GM18870 (cell line): ENCODE results near the gene SLC8A3.

ENCODE experiments used
- ATAC-seq: cut with Tn5 transposase; IDR thresholded peaks from one replicate; pipeline ENCODE4 v1.9.1; 2021; ENCODE audit warnings: moderate library complexity; ENCODE audit not compliant: unreplicated experiment

The SLC8A3 gene

DNA sequence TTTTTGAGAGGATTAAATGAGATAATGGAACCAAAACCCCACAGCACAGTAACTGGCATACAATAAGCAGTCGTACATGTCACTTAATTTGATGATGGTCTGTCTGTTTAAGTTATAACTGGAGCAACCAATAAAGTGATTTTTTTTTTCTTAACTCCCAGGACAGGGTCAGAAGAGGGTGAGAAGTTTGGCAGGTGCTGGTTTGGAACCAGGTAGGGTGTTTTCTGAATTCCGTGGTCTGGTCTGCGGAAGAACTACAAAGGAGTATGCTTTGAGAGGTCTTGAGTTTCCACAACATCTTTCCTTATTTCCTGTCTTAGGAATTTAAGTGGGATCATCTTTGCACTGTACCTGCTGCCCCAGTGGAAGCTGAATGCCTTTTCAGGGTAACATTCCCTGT lies 111.7 kb downstream of the SLC8A3 start:
- ATAC-seq: no peak

DNA sequence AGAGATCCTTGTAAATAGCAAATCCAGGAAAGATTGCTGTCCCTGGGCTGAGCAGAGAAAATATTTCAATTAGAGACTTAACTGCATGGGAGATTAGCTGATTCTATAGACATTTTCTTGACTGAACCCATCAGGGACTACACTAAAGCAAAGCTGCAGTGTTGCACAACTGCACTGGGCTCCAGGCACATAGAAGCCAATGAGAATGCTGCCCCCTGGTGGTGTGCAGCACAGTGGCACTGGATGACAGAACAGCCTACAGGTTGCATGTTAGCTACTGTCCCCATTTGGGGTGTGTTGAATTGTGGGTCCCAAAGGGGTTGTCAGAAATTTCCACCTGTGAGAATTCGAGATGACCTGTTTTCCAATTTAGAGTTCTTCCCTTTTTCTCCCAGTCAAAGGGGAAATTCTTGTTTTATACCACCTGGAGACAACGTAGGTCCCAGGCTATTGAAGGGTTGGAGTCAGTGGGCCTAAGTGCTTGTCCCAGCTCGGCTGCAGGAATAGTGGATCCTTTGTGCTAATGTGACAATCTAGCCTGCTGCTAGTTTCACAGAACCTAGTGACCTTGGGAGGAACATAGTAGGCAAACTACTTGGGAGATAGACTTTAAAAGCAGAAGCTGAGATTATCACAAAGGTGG lies 114.7 kb downstream of the SLC8A3 start:
- ATAC-seq: no peak

DNA sequence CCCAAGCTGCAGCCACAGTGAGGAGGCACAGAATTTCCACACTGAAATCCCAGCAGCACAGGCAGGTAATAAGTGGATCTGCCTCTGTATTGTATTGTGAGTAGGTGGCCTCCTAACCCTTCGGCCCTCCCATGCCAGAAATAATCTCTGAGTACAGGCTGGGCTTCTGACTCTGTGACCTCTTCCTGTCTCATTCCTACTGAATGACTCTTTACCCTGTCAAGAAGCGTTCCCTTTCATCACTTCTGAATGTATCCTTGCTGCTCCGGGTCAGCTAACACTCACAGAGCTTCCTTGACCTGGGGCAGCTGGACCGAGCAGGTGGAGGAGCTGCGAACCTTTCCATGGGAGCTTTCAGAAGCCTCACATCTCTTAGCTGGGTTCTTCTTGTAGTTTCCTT lies 119.6 kb downstream of the SLC8A3 start:
- ATAC-seq: no peak

DNA sequence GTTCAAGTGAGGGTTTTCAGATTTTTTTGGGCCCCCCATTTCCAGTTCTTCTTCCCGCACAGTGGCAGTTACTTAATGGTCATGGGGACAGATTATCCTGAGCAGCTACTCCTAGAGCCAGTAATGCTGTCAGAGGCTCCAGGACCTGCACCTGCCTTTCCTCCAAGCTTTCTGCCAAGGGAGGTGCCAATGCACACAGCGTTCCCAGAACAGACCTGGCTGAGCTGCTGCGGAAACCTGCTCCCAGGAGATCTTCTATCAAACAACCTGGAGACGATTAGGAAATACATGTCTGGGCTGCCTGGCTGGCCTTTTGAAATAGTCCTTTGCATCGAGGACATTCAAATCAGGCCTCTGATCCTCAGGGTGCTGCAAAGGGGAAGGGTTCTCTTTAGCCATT lies 120.9 kb downstream of the SLC8A3 start:
- ATAC-seq: no peak

DNA sequence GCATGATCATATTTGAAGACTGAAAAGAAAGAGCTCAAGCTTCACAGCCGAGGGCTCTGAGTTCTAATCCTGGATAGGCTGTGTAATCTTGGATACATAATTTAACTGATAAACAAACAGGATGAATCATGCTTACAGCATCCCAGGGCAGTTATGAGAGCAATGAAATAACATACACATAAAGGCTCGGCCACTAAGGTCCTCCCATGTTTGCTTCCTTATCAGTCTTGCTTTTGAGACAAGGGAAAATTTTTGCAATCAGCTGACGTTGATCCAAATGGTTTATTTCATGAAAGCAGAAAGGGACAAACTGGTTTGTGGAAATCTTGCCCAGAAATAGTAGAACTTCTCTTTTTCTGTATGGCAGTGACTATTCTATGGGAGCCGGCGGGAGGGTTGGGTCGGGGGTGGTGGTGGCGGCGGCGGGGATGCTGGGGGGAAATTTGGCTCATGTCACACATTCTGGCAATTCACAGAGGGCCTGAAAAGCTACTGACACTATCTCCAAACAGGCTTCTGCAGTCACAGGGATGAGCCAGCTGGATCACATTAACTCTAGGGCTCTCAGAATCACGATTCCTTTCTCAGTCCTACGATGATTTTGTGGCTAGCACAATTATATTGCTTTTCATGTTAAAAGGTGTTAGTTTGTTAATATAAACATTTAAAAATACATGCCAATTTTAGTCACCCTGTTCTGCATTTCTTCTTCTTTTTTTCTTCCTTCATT lies 124.5 kb downstream of the SLC8A3 start:
- no peak for ATAC-seq

DNA sequence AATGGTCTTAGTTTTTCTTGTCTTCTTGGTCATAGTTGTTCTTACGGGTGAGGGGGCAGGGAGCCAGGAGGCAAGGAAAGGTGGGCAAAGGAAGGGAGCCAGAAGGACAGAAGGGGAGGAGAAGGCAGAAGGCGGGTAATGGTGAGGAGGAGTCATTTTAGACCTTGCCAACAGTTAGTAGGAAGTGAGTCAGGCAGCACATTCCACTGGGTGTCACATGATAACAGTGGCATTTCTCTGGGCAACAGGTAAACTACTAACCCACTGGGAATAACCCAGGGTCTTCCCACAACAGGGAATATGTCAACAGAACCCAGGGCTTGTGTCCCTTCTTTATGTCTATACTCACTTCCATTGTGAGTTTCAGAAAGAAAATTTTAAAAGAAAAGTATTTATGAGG lies 127.6 kb downstream of the SLC8A3 start:
- ATAC-seq: no peak

DNA sequence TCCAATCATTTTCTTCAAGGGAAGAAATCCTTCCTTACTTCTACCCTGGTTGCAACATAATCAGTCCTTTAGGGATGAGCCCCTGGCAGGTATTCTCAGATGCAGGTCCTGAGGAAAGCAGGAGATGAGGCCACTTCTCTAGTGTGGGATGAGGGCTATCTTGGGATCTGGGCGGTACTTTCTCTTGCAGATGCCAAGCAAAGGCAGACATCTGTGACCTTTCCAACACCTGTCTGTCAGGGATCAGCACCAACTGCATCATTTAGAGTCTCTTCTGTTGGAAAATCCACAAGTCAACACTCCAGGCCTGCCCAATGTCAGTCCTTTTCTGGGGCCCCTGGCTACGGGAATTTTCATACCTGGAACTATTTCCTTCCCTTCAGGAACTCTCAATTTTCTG lies 129.2 kb downstream of the SLC8A3 start:
- no peak for ATAC-seq

DNA sequence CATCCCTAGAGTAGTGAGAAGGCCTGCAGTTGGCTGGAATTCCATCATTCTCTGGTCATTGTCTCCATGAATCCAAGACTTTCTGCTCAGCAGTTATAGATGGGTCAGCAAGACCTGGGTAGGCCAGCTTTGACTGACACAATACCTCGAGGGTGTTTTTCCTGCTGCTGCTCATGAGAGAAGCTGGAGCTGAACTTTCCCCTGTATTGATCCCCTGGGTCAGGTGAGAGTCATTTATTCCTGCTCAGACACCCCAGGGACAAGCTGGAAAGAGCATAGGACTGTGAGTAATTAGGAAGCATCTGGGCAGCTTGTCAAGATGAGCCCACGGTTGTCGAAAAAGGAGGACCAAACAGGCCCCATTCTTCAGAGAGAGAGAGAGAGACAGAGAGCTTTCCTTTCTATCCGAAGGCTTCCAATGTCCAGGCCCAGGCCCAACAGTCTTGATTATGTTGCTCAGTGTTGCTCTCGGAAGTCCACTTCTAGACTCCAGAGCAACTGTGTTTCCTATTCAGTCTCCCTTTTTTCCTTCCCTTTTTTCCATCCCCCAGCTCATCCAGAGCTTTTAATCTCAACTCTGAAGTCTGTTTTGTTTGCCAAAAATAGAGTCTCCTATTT lies 131.1 kb downstream of the SLC8A3 start:
- no peak for ATAC-seq

DNA sequence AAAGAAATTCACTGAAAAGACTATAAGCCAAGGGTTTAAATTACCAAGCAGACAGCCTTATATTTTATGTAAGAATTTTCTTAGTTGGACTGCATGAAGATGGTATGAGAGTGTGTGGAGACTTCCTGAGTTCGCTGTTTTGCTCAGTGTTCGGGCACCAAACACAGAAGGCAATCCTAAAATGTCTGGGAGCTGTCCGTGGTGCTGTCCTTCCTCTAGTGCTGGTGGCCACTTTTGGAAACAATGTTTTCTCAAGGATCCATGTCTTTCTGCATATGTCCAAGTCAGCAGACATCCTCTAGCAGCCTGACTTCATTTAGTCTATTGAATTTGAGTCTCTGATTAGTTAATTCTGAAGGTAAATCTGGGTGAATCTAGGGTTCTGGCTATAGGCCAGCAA lies 135.8 kb downstream of the SLC8A3 start:
- no peak for ATAC-seq

DNA sequence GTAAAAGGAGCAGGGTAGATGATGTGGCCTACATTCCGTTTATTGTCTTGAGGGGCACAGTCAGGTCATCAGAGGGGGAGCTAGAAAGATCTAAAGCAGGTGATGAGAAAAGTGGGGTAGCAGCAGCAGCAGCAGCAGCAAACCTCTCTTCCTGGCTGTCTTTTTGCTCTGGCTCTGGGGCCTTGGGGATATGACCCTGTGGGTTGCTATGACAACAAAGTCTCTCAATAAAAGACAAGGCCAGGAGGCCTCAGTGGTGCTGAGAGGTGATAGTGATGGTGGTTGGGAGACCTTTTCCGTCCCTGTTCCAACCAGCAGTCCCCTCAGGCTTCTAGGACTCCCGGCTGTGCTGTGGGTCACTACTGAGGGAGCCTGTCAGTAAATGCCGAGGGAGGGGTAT lies 138.6 kb downstream of the SLC8A3 start:
- ATAC-seq: no peak

DNA sequence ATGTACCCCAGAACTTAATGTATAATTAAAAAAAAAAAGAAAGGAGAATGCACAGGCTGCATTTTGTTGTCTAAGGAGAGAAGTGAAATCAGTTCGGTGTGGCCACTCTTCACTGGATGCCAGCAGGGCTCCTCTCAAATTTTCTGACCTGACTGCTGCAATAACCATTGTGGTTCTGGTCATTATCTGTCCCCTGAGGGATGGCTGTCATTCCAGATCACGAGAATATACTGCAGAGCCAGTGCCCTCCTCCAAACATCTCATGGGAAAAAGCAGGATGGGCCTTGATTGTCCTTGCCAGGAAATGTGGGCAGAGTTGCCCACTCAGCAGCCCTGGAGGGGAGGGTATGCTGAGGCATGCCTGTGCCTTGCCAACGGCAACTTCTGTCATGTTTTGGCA lies 139.1 kb downstream of the SLC8A3 start:
- no peak for ATAC-seq

DNA sequence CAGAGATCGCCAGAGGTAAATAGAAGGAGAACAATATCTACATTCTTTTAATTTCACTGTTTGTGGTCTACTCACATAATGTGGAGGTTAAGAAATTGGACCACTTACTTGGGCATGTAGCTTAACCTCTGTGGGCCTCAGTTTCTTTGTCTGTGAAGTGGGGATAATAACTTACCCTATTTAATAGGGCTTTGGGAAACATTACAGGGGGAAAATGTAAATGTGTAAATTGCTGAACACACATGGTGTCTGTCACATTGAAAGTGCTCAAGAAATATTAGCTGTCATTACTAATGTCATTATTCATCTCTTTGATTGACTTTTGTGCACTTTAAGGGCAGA lies 140.5 kb downstream of the SLC8A3 start:
- ATAC-seq: no peak

DNA sequence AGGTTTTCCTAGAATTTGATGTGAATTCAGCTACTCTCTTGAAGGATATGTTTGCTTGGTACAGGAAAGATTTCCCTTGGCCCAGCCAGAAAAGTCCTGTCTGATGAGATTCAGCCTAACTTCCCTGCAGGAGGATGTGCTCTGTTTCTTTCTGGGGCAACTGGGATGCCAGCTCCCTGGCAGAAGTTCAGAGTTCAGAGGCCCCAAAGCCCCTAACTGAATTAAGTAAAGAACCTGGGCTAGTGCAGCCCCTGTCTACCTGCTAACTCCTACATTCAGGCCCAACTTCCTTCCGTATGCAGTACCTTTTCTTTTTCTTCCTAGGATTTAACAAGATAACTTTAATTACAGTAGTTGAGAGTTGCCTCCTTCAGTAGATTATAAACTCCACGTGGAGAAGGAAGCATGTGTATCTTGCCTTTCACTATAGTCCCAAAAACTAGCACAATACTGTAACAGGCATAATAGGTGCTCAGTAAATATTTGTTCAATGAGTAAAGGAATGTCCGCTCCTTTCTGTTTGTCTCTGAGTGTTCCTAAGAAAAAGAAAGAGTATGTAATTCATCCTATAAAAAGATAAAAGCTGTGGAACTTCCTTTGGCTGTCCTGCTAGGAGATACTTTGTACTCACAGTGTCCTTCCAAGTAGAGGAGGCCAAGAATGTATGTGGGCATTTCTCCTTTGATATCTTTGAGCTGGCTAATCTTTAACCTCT lies 141.0 kb downstream of the SLC8A3 start:
- no peak for ATAC-seq

DNA sequence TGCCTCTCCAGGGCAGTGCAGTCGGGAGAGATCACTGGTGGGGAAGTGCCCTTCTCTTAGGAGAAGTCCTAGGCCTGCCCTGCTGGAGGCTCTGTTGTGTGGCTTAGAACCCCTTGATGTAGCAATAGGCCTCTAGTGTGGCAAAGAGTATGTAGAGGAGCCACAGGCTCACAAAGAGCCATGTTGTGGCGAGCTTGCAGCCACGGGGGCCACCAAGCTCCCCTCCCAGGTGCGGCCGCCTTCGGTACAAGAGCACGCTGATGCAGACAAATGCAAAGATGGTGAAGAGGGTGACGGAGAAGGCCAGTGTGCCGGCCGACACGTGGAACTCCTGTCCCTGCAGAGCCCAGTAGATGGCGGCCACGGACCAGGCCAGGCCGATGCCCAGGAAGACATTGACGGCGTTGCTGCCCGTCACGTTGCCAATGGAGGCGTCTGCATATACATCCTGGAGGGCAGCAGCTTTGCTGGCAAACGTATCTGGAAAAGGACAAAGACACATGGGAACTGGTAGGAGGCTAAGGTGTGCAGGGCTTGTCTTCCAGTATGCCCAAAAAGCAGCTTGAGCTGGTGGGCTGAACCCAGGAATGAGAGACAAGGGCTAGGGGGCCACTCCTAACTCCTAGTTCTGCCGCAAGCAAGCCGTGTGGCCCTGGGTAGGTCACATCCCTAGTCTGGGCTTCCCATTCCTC lies 142.8 kb downstream of the SLC8A3 start:
- no peak for ATAC-seq

DNA sequence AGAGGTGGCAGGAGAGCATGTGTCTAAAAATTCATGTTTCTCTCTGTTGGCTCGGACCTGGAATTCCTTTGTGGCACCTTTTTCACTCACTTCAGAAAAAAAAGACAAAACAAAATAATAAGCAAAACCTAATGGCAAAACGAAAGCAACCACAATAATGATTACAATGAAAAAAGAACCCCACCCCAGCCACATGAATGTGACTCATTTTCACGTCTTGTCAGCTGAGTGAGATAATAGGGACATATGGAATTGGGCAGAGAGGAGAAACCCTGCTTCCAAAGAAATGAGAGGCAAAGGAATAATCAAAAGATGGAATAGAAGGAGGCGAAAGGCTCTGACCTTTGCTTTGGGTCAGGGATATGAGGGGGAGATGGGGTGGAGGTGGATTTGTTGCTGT lies 143.4 kb downstream of the SLC8A3 start:
- no peak for ATAC-seq

DNA sequence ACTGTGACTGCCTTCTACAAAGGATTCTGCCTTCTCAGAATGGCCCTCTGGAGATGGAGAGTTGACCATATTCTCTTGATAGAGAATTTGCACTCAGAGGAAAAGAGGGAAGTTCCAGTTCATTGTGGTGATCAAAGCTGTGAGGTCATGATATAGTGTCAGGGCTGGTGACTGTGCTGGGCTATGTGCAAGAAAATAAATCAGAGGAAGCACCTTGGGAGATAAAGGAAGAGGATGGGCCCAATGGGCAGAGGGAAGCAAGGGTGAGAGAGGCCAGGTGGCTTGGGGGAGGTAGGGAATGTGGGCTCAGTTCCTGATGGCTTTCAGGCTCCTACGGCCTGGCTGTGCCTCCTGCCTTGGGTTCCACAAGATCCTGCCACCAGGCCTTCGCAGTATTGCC lies 145.8 kb downstream of the SLC8A3 start:
- ATAC-seq: no peak

DNA sequence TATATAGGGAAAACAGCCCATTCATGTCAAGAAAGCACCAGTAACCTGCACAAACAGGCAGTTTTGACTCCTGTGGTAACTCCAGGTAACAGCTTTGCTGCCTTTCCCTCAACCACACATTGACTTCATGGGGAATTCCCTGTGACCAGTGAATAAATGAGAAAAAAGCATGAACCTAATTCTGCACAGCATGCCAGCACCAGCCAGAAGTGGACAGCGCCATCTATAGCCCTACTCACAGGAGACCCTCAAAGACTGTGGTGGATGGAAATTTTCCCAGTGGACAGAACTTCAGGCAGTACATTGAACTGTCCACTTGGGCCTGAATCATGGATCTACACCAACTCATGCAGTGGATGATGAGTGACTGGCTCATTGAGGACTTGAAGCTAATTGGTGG lies 152.1 kb downstream of the SLC8A3 start:
- ATAC-seq: no peak

DNA sequence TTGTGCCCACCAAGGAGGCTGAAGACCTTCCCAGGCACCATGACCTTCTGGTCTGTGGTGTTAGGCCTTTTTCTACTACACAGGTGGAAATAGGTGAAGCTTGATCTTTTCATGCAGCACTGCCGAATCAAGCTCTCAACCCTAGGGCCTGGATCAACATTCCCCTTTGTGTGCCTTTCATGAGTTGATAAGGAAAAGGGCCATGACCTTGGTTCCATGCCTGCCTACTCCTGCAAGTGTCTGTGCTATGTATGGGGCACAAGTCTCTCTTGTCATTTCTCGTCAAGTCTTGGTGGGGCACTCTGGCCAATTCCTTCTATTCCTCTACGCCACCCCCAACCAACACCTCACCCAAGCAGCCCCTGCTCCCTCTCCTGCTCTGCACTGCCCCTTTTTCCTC lies 154.5 kb downstream of the SLC8A3 start:
- no peak for ATAC-seq

DNA sequence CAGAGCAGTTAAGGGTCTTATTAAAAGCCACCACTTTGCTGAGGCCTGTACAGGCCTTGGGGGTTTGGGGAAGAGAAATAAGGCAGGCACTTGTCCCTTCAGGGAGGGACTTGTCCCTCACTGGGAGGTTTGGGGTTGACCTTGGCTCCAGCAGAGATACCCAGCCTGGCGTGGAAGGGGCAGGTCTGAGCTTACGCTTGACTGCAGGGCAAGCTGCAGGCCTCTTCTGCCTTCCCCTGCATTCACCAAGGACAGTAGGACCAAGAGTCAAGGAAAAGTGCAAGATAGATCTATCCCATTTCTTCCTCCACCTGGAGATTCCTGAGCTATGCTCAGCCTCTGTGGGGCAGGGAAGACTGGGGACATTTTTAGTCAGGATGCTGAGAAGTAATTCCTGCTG lies 155.2 kb downstream of the SLC8A3 start:
- no peak for ATAC-seq

DNA sequence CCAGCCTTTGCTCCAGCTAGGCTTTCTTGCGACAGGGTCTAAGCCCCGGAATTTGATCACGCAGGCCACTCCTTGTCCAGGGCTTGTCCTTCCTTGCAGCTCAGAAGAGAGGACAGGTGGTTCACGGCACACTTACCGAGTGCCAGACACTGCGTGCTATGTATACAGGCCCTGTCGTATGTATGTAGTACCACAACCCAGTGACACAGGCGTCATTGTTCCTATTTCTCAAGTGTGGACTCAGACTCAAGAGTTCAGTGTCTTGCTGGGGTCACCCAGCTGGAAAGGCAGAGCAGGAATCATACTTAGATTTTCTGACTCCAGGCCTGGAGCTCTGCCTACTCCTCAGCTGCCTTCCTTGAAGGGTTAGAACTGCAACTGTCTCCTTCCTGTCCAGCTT lies 155.6 kb downstream of the SLC8A3 start:
- ATAC-seq: no peak

DNA sequence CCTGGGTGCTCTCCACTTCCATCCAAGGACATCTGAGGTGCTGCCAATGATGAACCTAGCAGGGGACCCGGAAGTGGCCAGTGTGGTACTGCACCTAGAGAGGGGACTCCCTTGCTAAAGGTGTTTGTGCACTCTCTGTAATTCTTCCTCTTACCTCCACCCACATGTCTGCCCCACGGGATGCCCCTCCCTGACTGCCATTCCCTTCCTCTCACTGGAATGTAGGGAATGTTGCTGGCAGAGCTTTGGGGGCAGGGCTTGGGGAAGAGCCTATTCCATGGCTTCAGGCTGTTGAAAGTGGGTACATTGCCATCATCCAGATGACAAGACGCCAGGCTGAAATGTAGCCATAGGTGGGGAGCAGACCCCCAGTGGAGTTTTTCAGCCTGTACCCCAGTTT lies 156.3 kb downstream of the SLC8A3 start:
- no peak for ATAC-seq
